ENCODE results near the gene HIGD1B.

The HIGD1B gene

GRCh38 chr17:44880062-44880461, 32.4 kb downstream of the HIGD1B start:
- no peak for DNase-seq

- no peak for DNase-seq
Measured at GRCh38 chr17:44881145-44881544, 33.5 kb downstream of the HIGD1B start.

- no peak for DNase-seq
Measured at GRCh38 chr17:44884941-44885340, 37.3 kb downstream of the HIGD1B start.

GRCh38 chr17:44887016-44887415, 39.3 kb downstream of the HIGD1B start:
- no peak for DNase-seq

GRCh38 chr17:44887971-44888954, 40.6 kb downstream of the HIGD1B start:
- DNase-seq, result no peak

GRCh38 chr17:44889003-44889402, 41.3 kb downstream of the HIGD1B start:
- DNase-seq, result no peak

- DNase-seq, result no peak
Measured at GRCh38 chr17:44892250-44892649, 44.6 kb downstream of the HIGD1B start.

- DNase-seq, result no peak
Measured at GRCh38 chr17:44894642-44895041, 47.0 kb downstream of the HIGD1B start.

GRCh38 chr17:44898768-44899073, 51.0 kb downstream of the HIGD1B start:
- DNase-seq, result no peak

GRCh38 chr17:44899074-44899782, 51.5 kb downstream of the HIGD1B start, which contains the start of gene EFTUD2:
Gene EFTUD2 (minus strand): TSS chr17:44899445. CDS start chr17:44894521, 4,924 bp downstream.
- peak; percentile 85 for DNase-seq

Data from SHP77 treated with DMSO at 0.1 percent for 48 hours (cell line).